ENCODE measurements around the gene FHOD3.

GRCh38 chr18:36265015-36265414, 32.5 kb upstream of the FHOD3 start:
- TF ChIP-seq GATA3 (IDR thresholded peaks at IDR 0.05; ENCODE audit: low read depth, low read length): no peak
- no peak for TF ChIP-seq GATA2 (IDR thresholded peaks at IDR 0.05; ENCODE audit: low read depth, low read length)

Measured in SH-SY5Y (cell line).